ENCODE data around the gene DNAH3.
"Not testable (repeated sequence)": the region's sequence is repeated elsewhere in the genome, so short reads cannot be mapped to it uniquely, and the experiment has no call there.

Gene DNAH3

DNA sequence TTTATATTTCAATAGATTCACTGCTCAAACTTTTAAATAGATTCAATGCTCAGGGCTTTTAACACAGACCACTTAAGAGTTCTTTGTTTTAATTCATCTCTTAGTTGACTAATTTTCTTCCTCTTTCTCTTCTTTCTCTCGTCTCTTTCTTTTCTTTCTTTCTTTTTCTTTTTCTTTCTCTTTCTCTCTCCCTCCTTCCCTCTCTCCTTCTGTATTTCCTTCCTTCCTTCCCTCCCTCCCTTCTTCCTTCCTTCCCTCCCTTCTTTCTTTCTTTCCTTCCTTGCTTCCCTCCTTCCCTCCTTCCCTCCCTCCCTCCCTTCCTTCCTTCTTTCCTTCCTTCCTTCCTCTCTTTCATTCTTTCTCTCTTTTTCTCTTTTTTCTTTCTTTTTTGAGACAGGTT lies 145.6 kb downstream of the DNAH3 start:
- DNase-seq (ENCODE audit: low spot score) = no peak

DNA sequence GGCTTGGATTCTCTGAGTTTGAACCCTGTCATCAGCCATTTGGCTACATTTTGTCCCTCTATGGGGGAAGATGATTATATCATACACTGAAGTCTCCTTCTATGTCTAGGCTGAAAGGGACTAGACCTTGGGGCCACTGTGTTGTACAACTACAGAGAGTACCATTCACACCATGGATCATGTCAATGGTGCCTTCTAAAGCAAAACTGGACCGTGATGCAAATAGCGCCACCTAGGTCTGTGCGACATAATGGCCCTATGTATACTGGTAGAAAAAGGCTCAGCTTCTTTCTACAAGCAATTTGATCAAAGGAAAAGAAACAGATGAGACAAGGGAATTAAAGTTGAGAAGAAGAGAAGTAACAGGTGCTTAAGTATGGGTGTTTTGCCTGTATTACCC lies 149.4 kb downstream of the DNAH3 start:
- no peak for DNase-seq (ENCODE audit: low spot score)

DNA sequence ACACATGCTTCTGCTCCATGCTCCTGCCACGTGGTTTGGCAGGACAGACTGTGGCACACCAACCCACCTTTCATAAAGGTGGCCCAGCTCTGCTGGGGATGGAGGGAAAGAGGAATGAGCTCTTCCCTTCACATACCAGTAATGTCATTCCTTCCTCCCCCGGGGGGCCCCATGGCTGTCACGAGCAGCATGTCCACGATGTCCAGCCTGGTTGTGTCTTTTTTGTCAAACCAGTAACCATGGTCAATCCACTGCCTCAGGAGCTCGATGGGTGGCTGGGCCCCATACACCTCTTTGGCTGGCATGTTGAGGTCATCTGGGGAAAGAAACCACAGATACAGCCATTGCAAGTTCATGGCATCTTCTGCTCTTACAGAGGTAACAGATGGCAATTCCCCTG lies 153.5 kb downstream of the DNAH3 start:
- DNase-seq (ENCODE audit: low spot score) = no peak

DNA sequence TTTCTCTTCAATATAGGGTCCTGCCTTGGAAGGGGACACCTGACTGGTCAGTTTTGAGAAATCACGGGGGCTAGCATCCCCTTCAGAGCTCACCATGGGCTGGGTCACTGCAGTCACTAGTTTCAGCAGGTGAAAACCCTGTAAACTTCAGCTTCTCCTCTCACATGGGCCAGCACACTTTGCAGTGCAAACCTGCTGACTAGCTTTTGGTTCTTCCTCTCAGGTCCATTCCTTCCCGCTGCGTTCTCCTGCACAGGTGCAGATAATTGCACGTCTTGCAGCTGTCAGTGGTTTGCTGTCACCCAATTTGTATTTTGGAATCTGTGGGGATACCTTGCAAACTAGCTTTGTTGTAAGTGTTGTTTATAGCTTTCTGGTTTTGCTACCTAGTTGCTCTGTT lies 154.9 kb downstream of the DNAH3 start:
- DNase-seq (ENCODE audit: low spot score) = no peak

DNA sequence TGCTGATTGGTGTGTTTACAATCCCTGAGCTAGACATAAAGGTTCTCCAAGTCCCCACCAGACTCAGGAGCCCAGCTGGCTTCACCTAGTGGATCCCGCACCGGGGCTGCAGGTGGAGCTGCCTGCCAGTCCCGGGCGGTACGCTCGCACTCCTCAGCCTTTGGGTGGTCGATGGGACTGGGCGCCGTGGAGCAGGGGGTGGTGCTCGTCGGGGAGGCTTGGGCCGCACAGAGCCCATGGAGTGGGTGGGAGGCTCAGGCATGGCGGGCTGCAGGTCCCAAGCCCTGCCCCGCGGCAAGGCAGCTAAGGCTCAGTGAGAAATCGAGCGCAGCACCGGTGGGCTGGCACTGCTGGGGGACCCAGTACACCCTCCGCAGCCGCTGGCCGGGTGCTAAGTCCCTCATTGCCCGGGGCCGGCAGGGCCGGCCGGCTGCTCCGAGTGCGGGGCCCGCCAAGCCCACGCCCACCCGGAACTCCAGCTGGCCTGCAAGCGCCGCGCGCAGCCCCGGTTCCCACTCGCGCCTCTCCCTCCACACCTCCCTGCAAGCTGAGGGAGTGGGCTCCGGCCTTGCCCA lies 161.1 kb downstream of the DNAH3 start:
- not testable (repeated sequence) for DNase-seq (ENCODE audit: low spot score)

DNA sequence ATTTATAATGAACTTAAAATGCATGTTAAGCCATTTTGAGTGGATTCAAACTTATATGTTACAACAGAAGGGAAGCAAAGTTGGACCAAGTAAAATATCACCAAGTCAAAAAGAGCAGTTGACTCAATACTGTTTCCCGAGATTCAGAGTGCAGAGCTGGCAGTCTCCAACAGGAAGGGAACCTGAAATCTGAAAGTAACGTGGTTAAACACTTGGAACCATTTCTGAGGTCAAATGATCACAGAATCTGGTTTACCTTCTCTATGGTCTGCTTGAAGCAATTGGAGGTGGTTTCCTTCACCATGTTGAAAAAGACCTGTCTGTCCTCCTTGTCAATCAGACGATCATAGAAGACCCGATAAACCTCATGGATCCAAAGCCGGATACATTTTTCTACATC lies 163.6 kb downstream of the DNAH3 start:
- DNase-seq (ENCODE audit: low spot score) = no peak

DNA sequence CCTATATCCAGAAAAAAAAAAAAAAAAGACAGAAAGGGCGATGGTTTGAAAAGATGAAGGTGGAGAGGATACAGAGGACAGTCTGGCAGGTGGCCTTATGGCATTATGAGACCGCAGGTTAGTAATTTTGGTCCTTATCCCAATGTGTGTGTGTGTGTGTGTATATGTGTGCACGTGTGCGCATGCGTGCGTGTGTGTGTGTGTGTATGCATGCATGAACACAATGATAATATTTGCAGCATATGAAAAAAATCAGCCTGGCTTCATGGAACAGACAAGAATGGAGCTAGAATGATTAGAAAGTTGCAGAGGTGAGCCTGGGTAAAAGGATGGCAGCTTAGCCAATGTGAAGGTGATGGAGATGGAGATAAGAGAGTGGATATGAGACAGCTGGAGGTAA lies 166.6 kb downstream of the DNAH3 start:
- no peak for DNase-seq (ENCODE audit: low spot score)

DNA sequence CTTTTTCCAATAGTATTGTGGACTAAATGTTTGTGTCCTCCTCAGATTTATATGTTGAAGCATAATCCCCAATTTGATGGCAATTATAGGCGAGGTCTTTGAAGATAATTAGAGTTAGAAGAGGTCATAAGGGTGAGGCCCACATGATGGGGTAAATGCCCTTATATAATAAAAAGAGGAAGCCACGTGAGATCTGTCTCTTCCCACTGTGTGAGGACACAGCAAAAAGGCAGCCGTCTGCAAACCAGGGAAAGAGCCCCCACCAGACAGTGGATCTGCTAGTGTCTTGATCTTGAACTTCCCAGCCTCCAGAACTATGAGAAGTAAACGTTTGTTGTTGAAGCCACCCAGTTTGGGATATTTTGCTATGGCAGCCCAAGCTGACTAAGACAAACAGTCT lies 174.1 kb downstream of the DNAH3 start:
- no peak for DNase-seq (ENCODE audit: low spot score)

DNA sequence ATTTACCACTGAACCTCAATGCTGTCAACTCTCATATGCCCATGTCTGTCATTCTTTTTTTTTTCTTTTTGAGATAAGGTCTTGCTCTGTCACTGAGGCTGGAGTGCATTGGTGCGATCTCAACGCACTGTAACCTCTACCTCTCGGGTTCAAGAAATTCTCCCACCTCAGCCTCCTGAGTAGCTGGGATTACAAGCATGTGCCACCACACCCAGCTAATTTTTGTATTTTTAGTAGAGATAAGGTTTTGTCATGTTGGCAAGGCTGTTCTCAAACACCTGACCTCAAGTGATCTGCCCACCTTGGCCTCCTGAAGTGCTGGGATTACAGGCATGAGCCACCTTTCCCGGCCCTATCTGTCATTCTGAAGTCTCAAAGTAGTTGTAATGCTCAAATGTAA lies 177.4 kb downstream of the DNAH3 start:
- DNase-seq (ENCODE audit: low spot score) = not testable (repeated sequence)

DNA sequence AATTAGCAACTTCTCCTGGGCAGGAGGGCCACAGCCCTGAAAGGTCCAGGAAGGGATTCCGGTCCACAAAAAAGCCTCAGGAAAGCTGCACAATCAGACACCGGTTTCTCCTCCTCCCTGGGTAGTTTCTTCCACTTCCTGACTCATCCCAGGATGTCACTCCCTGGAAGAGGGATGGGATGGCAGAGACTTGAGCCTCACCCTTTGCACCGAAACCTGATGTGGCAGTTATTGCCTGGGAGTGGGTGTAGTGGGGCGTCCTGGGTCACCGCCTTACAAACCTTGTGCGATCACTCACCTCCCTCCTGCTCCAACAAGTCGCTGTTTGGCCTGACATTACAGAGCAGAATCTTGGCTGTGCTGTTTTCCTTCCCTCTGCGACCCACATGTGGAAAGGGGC lies 179.2 kb downstream of the DNAH3 start:
- DNase-seq (ENCODE audit: low spot score) = no peak

DNA sequence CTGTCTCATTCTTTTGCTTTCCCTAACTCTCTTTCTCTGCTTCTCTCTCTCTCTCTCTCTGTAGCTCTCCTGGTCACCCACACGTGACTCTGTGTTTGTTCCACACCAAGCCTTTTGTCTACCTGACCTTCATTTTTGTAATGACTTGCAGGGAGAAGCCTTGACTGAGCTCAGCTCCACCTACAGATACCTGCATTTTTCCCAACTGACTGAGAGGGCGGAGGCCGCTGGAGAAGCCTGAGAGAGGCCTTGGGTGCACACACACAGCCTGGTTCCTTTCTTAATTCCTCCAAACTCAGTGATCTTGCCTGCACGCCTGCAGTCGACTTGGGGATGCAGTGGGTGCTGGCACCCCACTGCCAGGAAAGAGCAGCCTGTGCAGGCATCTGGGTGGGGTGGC lies 181.3 kb downstream of the DNAH3 start:
- no peak for DNase-seq (ENCODE audit: low spot score)

DNA sequence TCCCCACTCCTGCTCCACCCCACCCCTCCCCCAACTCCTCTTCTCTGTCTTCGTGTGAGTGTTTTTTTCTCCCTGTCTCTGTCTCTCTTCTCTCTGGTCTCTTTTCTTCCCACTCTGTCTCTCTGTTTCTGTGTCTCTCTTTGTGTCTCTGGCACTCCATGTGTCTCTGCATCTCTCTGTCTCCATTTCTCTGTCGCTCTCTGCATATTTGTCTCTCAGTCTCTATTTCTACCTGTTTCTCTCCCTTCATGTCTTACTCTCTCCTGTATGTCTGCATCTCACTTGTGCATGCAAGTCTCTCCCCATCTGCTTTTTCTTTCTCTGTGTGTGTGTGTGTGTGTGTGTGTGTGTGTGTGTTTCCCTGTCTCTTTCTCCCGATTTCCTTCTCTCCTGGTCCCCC lies 181.9 kb downstream of the DNAH3 start:
- no peak for DNase-seq (ENCODE audit: low spot score)

DNA sequence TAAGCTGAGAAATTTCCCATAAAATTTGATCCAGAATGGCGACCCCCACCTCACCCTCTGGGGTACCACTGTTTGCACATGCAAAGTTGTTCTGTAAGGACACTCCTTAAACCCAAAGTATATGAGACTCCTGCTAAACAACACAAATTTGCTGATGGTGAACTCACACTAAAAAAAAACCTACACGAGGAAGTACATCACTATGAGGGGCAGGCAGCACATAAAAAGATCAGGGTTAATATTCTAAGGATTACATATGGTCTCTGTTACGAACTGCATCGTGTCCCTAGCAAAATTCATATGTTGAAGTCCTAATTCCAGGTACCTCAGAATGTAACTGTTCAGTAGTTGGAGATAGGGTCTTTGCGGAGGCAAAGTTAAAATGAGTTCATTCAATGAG lies 189.7 kb downstream of the DNAH3 start:
- DNase-seq (ENCODE audit: low spot score) = no peak

DNA sequence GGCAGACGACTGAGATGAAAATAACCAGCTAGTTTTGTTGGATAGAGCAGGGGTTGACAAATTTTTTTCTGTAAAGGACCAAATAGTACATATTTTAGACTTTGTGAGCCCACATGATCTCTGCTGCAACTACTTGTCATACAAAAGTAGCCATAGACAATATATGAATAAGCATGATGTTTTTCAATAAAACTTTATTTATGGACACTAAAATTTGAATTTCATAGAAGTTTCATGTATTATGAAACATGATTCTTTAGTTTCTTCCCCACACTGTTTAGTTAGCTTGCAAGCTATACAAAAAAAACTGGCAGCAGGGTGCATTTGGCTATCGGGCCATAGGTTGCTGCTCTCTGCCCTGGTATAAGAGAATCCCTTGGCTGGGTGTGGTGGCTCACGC lies 193.5 kb downstream of the DNAH3 start:
- DNase-seq (ENCODE audit: low spot score) = no peak

DNA sequence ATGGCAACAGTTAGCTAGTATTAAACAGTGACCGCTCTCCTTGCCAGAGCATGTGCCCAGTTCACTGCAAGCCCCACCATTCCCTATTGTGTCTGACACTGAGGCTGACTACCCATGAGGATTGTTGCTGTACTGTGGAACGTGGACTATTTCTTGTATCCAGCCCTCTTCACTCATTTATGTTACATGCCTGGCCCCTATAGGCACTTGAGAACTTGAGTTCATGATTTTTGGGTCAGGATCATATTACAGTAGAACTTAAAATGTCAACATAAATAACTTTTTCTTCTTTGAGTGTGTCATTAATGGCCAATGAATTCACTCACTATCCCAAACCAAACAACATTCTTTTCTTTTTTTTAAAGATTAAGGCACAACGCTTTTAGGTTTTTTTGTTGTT lies 194.3 kb downstream of the DNAH3 start:
- DNase-seq (ENCODE audit: low spot score) = no peak

DNA sequence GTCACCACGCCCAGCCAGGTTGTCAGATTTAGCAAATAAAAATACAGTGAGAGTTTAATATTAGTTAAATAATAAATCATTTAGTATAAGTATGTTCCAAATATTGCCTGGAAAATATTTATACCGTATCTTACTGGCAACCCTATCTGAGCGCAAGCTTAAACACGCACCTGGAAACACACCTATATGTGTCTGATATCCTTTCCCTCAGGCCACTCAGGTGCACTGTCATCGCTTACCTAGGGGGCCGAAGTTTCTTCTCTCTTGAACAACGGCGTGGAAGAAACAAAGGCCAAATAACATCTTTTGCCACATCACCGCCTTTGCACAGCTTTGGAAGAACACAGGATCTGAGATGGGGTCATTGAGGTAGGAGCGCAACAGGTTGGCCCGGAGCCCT lies 196.1 kb downstream of the DNAH3 start:
- DNase-seq (ENCODE audit: low spot score) = no peak

DNA sequence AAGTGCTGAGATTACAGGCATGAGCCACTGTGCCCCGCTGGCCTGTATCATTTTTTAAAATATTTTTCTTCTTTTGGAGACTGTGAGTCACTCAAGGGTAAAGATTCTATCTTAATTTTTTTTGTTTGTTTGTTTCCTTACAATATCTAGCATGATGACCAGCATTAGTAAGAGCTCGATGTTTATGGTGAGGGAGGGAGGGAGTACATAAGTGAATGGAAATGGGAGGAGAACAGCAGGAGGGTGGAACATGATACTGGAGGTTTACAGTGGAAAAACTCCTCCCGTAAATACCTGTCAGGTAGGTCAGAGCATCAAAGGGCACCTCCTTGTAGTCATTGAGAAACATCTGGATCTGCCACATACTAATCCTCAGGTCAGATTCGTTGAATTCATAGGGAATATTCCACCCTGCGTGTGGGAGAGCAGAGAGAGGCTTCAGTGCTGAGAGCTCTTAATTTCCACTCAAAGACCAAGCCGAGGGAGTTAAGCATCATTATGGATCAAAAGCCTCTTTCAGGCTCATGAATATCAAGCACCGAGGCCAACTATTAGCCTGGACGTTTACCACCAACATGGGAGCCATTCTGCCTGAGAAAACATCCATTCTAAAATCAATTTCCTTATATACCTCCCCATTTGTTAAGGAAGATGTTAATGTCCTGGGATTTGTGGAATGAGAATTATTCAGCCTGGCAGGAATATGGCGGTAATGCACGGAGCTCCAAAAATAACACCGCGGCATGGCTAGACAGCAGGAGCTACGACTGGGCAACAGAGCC lies 198.3 kb downstream of the DNAH3 start:
- no peak for DNase-seq (ENCODE audit: low spot score)

DNA sequence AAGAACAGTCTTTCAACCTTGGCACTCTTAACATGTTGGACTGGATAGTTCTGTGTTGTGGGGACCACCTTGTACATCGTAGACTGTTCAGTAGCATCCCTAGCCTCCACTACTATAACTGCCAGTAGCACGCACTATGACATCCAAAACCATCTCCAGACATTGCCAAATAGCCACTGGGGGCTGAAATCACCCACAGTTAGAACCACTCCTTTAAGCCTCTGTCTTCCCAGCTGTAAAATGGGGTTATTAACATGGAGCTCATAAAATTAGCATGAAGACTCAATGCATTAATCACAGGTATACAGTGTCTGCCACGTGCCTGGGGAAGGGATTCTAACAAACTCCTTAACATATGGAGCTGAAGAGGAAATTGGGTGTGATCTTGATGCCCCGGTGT lies 200.4 kb downstream of the DNAH3 start:
- DNase-seq (ENCODE audit: low spot score) = no peak

DNA sequence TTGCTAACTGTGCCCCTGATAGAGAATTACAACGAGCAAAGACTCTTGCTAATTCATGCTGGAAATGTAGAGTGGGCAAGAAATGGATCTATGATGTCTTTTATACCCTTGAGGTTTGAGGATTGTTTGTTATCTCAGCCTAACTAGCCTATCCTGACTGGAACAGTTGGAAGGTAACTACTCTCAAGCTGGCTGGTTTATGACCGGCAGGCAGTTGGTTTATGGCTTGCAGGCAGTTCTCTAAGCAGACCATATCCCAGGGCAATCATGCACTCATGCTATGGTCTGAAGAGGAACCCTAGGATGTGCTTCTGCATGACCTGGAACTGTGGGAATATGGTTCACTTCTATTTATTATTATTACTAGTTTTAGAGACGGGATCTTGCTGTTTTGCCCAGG lies 201.0 kb downstream of the DNAH3 start:
- no peak for DNase-seq (ENCODE audit: low spot score)

DNA sequence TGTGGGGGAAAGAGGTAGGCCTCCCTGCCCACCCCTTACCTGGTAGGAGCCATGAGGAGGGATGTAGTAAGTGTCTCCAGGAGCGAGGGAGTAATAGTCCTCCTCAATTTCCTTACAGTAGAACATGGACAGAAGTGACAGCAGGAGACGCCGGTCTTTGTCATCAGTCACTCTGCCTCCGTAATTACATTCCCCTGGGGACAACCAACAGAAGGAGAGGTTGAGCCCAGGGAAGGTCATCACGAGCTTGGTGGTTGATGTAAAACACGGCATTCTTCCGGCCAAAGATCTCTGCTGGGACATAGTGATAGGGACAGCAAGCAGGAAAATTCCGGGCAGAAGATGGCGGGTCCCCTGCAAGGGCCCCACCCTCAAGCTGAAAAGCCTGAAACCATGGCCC lies 202.2 kb downstream of the DNAH3 start:
- DNase-seq (ENCODE audit: low spot score) = no peak

DNA sequence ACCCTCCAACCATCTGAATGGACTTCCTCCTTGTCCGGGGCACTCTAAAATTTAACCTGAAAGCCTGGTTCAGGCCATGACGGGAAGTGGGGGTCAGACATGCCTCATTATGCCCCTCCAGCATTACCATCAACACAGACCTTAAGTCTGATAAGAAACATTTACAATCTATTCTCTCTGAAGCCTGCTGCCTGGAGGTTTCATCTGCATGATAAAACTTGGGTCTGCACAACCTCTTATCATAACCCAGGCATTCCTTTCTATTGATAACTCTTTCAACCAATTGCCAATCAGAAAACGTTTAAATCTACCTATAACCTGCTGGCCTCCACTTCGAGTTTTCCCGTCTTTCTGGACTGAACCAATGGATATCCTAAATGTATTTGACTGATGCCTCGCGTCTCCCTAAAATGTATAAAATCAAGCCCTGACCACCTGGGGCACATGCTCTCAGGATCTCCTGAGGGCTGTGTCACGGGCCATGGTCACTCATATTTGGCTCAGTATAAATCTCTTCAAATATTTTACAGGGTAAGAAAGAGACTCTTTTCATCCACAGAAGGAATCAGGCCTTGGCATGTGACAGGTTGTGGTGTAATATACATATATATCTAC lies 204.5 kb downstream of the DNAH3 start:
- DNase-seq (ENCODE audit: low spot score) = no peak

DNA sequence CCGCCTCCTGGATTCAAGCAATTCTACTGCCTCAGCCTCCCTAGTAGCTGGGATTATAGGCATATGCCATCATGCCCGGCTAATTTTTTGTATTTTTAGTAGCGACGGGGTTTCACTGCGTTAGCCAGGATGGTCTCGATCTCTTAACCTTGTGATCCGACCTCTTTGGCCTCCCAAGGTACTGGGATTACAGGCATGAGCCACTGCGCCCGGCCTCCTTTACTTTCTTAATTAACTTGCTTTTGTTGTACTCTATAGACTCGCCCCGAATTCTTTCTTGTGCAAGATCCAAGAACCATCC lies 205.1 kb downstream of the DNAH3 start:
- DNase-seq (ENCODE audit: low spot score) = not testable (repeated sequence)

DNA sequence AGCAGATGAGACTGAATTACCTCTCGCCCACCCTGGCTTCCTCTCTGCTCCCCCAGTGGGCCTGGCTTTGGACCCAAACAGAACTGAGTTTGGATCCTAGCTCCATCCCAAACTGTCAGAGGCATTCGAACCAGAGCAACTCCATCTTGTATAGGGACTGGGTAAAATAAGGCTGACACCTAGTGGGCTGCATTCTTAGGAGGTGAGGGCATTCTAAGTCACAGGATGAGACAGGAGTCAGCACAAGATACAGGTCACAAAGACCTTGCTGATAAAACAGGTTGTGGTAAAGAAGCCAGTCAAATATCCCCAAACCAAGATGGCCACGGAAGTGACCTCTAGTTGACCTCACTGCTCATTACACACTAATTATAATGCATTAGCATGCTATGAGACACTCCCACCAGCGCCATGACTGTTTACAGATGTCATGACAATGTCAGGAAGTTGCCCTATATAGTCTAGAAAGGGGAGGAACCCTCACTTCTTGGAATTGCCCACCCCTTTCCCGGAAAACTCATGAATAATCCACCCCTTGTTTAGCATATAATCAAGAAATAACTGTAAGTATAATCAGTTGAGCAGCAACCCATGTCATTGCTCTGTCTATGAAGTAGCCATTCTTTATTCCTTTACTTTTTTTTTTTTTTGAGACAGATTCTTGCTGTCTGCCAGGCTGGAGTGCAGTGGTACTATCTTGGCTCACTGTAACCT lies 205.6 kb downstream of the DNAH3 start:
- no peak for DNase-seq (ENCODE audit: low spot score)

Data from hepatic stellate cell (primary cell).